Fibroblast of skin of left quadriceps (primary cell): ENCODE measurements around the gene RPL41.
"Not testable (repeated sequence)": the region's sequence is repeated elsewhere in the genome, so short reads cannot be mapped to it uniquely, and the experiment has no call there.

Experiments used
- DNase-seq, 2 experiments: peaks; one replicate each; pipeline ENCODE4 v3.0.0-alpha.2; 2013; ENCODE audit warnings: low read depth in 2 of 2

Gene RPL41

DNA sequence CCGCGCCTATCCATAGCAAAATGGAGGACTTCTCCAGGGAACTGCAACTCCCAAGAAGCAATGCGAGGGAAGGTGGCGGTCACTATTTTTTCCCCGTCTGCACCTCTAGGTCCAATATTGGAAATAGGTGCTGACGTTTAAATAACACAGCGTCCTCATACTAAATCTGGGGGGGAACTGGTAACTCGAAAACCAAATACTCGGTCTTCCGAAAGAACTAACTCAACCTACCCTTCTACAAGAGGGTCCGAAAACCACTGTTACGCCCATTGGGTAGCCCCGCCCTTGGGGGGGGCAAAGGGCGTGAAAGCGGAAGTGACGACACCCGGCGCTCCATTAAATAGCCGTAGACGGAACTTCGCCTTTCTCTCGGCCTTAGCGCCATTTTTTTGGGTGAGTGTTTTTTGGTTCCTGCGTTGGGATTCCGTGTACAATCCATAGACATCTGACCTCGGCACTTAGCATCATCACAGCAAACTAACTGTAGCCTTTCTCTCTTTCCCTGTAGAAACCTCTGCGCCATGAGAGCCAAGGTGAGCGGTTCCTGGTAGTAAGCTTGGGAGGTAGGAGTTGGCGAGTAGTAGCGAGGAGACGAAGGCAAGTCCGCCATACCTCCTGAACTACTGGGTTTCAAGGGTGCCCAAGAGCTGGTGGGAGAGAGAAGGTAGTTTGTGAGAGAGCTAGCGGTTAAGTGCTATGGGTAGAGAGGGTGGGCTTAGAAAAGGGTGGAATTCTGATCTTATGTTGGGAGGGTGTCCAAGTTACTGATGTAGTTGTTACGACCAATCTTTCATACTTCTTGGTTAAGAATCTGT is at the start of gene RPL41:
TSS of gene RPL41 (plus strand) at position 367 of the 815 bp plus-strand sequence.
- peak; percentile 89 to 90 for DNase-seq

DNA sequence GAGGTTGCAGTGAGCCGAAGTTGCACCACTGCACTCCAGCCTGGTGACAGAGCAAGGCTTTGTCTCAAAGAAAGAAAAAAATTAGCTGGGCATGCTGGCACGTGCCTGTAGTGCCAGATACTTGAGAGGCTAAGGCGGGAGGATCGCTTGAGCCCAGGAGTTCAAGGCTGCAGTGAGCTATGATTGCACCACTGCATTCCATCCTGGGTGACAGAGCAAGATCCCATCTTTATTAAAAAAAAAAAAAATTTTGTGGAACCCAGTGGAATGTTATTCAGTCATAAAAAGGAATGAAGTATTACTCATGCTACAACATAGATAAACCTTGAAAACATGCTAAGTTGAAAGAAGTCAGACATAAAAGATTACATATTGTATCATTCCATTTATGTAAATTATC is 44.8 kb upstream of the RPL41 start:
- no peak for DNase-seq

DNA sequence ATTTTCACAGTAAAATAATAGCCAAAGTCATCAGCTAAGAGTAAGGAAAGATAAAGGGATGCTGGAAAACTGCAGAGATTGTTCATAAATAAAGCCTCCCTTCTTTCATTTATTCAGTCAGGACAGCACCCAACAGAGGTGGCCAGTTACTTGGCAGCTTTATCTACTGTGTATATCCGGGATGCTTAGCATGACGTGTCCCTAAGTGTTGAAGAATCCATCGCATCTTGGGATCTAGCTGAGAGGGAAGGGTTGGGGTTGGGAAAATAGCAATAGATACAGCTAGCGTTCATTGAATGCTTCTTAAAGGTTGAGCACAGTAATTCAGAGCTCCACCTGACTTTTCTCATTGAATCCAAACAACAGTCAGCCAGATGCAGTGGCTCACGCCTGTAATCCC is 42.0 kb upstream of the RPL41 start:
- DNase-seq, result no peak

DNA sequence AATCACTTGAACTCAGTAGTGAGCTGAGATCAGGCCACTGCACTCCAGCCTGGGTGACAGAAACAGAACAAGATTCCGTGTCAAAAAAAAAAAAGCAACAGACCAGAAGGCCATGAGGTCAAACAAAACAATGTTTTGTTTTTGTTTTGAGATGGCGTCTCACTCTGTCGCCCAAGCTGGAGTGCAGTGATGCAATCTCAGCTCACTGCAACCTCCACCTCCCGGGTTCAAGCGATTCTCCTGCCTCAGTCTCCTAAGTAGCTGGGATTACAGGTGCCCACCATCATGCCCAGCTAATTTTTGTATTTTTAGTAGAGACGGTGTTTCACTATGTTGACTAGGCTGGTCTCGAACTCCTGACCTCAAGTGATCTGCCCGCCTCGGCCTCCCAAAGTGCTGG is 38.5 kb upstream of the RPL41 start:
- DNase-seq, result not testable (repeated sequence)

DNA sequence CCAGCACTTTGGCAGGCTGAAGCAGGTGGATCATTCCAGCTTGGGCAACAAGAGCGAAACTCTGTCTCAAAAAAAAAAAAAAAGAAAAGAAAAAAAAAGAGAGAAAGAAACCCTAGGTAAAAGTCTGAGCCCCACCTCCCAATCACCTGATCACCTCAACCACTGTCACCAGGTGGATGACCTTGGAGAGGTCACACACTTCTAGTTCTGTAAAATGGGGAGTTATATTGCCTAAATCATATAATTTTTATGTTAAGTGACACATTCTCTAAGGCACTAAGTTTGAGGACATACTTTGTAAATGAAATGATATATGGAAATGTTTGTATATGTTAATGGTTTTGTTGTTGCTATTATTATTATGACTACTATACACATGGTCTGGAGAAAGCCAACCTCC is 38.0 kb upstream of the RPL41 start:
- DNase-seq, result no peak

DNA sequence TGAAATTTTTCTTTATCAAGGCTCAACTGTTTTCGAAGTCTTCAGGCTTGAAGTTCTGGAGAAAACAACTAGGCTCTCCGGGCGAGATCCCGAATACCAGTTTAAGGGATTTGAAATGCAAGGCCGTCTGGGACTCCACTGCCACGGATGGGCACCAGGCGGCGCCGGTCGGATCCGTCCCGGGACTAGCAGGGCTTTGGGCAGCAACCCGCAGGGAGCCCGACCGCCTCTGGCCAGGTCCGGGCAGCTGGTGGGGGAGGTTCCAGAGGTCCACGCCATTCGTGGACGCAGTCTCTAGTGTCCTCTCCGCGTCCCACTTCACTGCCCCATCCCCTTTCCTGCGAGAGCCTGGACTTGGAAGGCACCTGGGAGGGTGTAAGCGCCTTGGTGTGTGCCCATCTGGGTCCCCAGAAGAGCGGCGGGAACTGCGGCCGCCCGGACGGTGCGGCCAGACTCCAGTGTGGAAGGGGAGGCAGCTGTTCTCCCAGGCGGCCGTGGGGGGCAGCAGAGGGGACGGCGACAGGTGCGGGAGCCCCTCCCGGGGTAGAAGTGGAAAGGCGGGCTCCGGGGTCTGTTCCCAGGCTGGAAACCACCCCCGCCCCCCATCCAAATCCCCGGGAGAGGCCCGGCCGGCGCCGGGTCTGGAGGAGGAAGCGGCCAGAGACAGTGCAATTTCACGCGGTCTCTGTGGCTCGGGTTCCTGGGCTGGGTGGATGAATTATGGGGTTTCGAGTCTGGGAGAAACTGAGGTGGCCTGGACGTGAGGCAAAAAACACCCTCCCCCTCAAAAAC is 37.3 kb upstream of the RPL41 start:
- no peak for DNase-seq

DNA sequence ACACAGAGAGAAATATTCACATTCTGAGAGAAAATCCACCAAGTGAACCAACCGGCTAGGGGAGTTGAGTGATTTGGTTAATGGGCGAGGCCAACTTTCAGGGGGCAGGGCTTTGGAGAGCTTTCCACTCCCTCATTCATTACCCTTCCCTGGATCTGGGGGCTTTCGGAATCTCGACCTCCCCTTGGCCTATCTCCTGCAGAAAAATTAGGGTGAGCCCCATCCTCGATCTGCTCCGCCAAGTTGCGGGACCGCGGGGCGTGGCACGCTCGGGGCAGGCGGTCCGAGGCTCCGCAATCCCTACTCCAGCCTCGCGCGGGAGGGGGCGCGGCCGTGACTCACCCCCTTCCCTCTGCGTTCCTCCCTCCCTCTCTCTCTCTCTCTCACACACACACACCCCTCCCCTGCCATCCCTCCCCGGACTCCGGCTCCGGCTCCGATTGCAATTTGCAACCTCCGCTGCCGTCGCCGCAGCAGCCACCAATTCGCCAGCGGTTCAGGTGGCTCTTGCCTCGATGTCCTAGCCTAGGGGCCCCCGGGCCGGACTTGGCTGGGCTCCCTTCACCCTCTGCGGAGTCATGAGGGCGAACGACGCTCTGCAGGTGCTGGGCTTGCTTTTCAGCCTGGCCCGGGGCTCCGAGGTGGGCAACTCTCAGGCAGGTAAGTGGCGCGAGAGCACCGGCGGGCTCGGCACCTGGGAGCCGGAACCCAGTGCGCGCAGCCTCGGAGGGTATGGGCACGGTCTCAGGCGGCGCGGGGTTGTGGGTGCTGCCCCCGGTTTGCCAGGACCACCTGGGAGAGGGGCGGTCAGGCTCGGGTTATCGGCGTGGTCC is 36.5 kb upstream of the RPL41 start, which contains the start of gene ERBB3:
TSS of gene ERBB3 (plus strand) at position 443 of the 833 bp plus-strand sequence. CDS start at position 579, 136 bp downstream.
- DNase-seq, result peak in 1 of 2 experiments; percentile 32

DNA sequence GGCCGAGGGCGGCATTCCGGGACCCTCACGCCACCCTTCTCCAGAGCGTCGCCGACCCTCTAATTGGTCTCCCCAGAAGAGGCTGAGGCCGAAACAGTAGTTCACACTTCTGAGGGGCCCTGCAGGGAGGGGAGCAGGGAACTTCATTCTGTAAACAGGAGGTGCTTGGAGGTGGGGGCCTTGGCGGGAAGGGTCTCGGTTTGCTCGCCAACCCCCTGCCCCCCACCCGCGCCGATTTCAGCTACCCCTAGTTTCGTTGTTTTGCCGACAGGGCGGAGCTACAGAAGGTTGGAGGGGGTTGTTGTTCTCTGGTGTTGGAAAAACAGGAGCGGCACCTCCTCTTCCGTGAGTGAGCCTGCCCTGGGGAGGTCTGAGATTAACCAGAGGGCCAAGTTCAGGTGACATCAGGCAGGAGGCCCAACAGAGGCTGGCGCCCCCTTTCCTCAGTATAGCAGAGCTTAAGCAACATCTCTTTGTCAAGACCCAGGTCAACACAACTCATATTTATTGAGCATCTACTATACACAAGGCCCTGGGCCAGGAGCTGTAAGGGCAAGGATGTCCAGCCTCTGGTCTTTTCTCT is 35.8 kb upstream of the RPL41 start:
- no peak for DNase-seq

DNA sequence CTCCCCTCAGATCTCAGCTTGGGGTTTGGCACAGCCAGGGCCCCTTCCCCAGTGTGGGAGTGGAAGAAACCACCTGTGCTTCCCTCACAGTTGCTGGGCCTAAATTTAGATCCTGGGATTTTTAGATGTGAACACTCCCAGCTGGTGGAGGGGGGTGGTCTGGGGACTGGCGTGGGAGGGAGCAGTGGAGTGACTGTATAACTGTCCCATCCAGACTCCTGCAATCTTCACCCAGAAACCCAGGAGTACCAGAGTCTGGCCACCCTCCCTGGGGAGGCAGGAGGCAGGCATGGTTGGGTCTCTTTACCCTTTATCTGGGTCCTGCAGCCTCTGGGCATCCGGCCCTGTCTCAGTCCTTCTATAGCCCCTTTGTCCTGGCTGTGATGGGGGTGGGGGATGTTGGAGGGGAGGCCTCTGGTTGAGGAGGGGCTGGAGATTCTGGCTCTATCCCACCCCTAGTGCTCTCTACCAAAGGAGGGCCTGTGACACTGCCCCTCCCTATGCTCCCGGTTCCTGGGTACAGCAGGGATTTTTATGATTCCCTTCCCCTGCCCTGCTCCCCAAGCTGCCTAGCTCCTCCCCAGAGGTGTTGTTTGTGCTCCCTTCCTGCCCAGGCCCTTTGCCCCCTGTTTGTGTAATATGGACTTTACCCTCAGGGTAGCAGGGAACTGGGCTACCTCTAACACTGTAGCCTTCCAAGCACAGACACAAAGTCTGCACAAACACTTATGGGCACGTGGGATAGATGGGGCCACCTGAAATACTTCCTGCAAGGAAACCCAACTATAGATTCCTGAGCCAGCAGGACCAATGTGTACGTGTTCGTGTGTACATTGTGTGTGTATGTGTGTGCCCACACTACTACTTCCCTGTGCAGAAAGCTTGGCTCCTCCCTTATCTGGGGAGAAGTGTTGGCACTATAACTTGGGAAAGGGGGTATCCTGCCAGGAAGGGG is 34.8 kb upstream of the RPL41 start:
- DNase-seq, result no peak

DNA sequence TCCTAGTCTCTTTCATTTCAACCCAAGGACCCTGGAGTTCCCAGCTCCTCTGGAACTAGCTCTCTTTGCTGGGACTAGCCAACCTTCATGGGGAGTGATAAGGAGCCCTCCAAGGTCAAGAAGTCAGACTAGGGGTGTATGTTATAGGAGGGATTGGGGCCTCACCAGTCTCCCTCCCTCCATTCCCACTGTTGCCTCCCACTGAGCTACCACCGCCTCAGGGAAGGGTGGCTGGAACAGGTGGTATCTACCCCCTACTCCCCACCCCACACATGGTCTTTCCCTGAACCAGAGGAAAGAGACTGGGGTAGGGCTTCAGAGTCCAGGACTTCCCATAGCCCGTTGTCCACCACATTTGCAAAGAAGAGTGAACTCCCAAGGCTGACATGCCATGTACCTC is 34.1 kb upstream of the RPL41 start:
- no peak for DNase-seq

DNA sequence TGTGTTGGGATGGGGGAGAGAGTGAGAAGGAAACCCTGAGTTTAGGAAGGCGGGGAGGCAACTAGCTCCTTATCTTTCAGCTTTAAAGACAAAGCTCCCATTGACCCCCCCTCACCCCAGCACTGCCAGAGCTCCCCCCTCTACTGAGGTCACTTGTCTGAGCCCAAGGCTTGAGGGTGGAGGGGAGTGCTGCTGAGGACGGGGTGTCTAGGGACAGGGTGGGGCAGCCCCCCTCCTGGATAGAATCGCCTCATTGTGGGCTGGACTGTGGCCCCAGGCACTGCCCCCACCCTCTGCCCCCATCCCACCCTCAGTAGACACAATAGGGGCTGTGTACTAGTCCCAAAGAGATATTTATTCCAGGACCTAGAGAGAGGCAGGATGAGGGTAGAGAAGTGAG is 33.5 kb upstream of the RPL41 start:
- no peak for DNase-seq

DNA sequence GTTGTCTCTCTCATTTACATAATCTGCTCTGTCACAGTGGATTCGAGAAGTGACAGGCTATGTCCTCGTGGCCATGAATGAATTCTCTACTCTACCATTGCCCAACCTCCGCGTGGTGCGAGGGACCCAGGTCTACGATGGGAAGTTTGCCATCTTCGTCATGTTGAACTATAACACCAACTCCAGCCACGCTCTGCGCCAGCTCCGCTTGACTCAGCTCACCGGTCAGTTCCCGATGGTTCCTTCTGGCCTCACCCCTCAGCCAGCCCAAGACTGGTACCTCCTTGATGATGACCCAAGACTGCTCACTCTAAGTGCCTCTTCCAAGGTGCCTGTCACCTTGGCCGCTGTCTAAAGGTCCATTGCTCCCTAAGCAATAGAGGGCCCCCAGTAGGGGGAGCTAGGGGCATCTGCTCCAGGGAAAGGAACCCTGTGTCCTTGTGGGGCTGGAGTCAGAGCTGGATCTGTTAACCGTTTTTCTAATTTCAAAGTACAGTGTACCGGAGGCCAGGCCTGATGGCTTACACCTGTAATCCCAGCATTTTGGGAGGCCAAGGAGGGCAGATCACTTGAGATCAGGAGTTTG is 31.4 kb upstream of the RPL41 start:
- DNase-seq, result no peak

DNA sequence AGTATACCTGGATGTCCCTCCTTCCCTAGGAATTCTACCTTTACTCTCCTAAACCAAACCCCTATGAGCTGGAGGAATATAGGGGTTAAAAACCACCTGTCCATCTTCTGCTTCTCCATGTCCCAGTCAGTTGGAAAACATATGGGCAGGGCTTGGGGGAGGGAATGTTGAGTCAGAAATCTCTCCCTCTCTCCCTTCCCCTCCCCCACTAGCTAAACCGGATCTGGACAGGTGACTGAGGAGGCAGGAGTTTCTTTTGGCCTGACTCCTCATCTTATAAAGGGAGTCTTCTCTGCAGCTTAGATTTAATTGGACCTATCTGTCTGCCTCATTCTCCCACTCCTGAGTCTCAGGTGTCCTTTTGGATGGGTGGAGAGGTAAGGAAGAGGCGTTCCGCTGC is 30.3 kb upstream of the RPL41 start:
- DNase-seq, result no peak

DNA sequence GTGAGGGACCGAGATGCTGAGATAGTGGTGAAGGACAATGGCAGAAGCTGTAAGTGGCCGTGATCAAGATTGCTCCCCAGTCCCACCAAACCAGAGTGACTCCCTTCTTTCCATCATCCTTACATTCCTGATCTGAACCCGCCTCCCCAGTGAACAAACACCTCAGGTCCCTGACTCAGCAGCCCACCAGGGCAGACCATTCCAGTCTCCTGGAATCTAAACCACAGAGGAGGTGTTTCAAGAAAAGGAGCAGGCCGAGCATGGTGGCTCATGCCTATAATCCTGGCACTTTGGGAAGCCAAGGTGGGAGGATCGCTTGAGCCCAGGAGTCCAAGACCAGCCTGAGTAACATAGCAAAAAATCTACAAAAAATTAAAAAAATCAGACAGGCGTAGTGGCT is 29.8 kb upstream of the RPL41 start:
- no peak for DNase-seq

DNA sequence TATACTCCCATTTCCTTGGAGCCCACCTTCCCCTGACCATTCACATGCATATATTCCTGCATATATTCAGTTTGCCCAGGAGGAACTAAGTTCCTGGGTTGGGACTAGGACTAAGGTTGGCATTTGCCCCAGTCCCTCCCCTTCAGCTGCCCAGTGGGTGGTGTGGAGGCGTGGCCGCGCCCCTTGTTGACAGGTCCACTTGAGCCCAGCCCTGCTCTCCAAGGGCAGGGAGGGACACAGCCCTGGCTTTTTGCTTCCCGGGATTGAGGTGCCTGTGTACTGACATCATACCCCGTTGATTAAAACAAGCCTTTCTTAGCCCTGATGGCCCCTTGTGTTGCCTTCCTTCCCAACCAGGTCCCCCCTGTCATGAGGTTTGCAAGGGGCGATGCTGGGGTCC is 29.2 kb upstream of the RPL41 start:
- no peak for DNase-seq

DNA sequence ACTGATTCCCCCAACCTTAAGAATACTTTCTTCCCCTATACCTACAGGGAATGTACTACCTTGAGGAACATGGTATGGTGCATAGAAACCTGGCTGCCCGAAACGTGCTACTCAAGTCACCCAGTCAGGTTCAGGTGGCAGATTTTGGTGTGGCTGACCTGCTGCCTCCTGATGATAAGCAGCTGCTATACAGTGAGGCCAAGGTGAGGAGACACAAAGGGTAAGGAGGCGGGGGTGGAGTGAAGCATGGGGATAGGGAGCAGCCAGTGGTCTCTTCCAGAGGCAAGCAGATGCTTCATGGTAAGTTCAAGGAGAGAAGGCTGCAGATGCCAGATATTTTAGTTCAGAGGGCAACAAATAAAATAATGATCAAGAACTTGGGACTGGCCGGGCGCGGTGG is 18.7 kb upstream of the RPL41 start:
- DNase-seq, result no peak

DNA sequence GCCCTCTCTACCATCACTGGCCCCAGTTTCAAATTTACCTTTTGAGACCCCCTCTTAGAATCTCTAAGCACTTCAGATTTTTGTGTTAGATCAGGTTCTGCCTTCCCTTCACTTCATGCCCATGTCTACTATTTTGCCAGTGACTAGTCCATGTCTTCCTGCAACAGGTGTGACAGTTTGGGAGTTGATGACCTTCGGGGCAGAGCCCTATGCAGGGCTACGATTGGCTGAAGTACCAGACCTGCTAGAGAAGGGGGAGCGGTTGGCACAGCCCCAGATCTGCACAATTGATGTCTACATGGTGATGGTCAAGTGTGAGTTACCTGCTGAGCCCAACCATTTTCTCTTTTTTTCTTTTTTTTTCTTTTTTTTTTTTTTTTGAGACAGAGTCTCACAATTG is 17.8 kb upstream of the RPL41 start:
- DNase-seq, result no peak

DNA sequence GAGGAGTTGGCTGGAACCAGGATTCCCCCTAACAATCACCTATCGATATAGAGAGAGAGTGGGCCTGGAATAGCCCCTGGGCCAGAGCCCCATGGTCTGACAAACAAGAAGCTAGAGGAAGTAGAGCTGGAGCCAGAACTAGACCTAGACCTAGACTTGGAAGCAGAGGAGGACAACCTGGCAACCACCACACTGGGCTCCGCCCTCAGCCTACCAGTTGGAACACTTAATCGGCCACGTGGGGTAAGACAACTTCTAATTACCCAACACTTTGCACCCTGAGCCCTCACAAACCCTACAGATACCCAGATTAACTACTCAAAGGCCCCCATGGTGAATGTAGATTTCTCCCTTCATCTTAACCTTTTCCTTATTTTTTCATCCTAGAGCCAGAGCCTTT is 16.6 kb upstream of the RPL41 start:
- no peak for DNase-seq

DNA sequence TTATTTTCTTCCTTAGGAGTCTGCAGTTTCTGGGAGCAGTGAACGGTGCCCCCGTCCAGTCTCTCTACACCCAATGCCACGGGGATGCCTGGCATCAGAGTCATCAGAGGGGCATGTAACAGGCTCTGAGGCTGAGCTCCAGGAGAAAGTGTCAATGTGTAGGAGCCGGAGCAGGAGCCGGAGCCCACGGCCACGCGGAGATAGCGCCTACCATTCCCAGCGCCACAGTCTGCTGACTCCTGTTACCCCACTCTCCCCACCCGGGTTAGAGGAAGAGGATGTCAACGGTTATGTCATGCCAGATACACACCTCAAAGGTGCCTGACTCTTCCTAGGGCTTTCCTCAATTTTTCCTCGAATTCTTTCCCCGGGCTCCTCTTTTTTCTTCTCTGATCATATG is 15.4 kb upstream of the RPL41 start:
- no peak for DNase-seq

DNA sequence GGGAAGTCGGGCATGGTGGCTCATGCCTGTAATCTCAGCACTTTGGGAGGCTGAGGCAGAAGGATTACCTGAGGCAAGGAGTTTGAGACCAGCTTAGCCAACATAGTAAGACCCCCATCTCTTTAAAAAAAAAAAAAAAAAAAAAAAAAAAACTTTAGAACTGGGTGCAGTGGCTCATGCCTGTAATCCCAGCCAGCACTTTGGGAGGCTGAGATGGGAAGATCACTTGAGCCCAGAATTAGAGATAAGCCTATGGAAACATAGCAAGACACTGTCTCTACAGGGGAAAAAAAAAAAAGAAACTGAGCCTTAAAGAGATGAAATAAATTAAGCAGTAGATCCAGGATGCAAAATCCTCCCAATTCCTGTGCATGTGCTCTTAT is 13.8 kb upstream of the RPL41 start:
- DNase-seq, result no peak
